ENCODE data around the gene KCTD18. TPM values are rescaled to one million over a fixed set of nuclear protein-coding genes. Genes with fewer than 3 reads are reported as not detected.
A peak's percentile ranks its signal among the peaks of the same experiment; 100 is the strongest.

The KCTD18 gene
- 1 to 10 TPM; 4.9 to 9.1 TPM for polyA plus RNA-seq

DNA sequence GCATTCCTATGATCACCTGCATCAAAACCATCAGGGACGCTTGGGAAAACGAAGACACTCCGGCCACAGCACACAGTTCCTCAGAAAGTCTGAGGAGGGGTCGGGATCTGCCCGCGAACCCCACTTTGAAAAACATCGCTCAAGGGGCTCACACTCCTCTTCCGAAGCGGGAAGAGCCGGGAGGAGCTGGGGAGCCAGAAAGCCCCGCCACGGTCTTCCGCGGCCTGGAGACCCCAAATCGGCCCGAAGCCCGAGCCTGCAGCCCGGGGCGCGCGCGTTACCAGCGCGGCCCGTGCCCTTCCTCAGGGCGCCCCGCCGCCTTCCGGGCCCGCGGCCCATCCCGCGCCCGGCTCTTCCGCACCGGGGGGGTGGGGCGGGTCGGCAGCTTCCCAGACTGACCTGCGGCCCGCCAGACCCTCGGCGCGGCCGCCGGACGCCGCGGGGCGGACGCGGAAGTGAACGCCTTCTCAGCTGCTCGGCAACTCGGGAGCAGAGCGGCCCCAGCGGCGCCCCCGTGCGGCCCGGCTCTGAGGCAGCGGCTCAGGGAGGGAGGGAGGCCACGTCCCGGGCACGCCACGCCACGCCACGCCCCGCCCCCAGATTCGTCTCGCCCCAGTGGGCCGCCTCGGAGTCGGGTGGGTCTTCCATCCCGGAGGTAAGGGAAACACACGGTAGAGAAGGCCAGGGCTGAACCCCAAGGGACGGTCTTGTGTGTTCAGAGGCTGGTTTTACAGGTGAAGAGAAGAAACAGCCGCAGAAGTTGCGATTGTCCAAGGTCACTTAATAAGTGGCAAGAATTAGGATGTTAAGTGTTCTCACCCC is at the start of gene KCTD18:
TSS of gene KCTD18 (minus strand) at position 457 of the 822 bp plus-strand sequence. CDS start 3,052 bp downstream, outside the sequence.
- 1% methylated on average over 59 to 78 of the region's 78 CpGs for WGBS, 2 donors

DNA sequence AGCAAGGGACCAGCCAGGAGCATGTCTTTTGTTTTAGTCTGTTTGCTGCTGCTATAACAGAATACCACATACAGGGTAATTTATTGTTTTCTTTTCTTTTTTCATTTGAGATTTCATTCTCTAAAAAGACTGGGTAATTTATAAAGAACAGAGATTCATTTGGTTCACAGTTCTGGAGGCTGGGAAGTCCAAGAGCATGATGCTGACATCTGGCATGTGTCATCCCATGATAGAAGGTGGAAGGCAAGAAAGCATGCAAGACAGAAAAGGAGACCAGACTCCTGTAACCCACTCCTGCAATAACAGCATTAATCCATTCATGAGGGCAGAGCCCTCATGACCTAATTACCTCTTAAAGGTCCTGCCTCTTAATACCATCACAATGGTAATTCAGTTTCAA is 30.9 kb upstream of the KCTD18 start:
- H3K4me1 ChIP-seq (ENCODE audit: control insufficient read depth in 2 of 2, insufficient read depth in 2 of 2, low read length in 1 of 2): no peaks in the 10 kb centered on the region
- no peaks in the 10 kb centered on the region for H3K9me3 ChIP-seq (ENCODE audit: control insufficient read depth in 2 of 2, insufficient read depth in 1 of 2, low read depth in 1 of 2, low read length in 1 of 2)
- H3K4me3 ChIP-seq (ENCODE audit: low read depth in 1 of 2, low read length in 2 of 2): no peak overlapping the region
- H3K36me3 ChIP-seq (ENCODE audit: control insufficient read depth in 2 of 2, insufficient read depth in 2 of 2, low read length in 1 of 2): peaks cover 0 to 2% of the 10 kb centered on the region in 2 donors
- H3K27me3 ChIP-seq (ENCODE audit: control insufficient read depth in 1 of 2, insufficient read depth in 2 of 2, low read length in 2 of 2): no peaks in the 10 kb centered on the region
- H3K27ac ChIP-seq (ENCODE audit: low read depth in 2 of 2, low read length in 1 of 2): no peak overlapping the region

More for the DNA sequence above, at the start of gene KCTD18:
- Histone ChIP-seq H3K4me3 (ENCODE audit: low read depth in 1 of 2, low read length in 2 of 2) (peak within 1 kb of the TSS; percentile 79 to 88), H3K27me3 (ENCODE audit: control insufficient read depth in 1 of 2, insufficient read depth in 2 of 2, low read length in 2 of 2) (no peaks in the 10 kb centered on the region), H3K4me1 (ENCODE audit: control insufficient read depth in 2 of 2, insufficient read depth in 2 of 2, low read length in 1 of 2) (peaks cover 0 to 2% of the 10 kb centered on the region in 2 donors), H3K36me3 (ENCODE audit: control insufficient read depth in 2 of 2, insufficient read depth in 2 of 2, low read length in 1 of 2) (no peaks in the 10 kb centered on the region), H3K9me3 (ENCODE audit: control insufficient read depth in 2 of 2, insufficient read depth in 1 of 2, low read depth in 1 of 2, low read length in 1 of 2) (no peaks in the 10 kb centered on the region), H3K27ac (ENCODE audit: low read depth in 2 of 2, low read length in 1 of 2) (peak within 1 kb of the TSS; percentile 76 to 79)

- WGBS, 2 donors: 89 to 93% methylated on average over 1 of the region's 1 CpG
- no peak overlapping the region for H3K27ac ChIP-seq (ENCODE audit: low read depth in 2 of 2, low read length in 1 of 2)
These were observed 28.3 kb upstream of the KCTD18 start for GRCh38 chr2:200538139-200538538.

GRCh38 chr2:200534572-200534971 is 24.7 kb upstream of the KCTD18 start:
- no peak overlapping the region for H3K4me3 ChIP-seq (ENCODE audit: low read depth in 1 of 2, low read length in 2 of 2)
- H3K36me3 ChIP-seq (ENCODE audit: control insufficient read depth in 2 of 2, insufficient read depth in 2 of 2, low read length in 1 of 2): no peaks in the 10 kb centered on the region
- H3K27ac ChIP-seq (ENCODE audit: low read depth in 2 of 2, low read length in 1 of 2): no peak overlapping the region
- H3K4me1 ChIP-seq (ENCODE audit: control insufficient read depth in 2 of 2, insufficient read depth in 2 of 2, low read length in 1 of 2): no peaks in the 10 kb centered on the region
- H3K27me3 ChIP-seq (ENCODE audit: control insufficient read depth in 1 of 2, insufficient read depth in 2 of 2, low read length in 2 of 2): no peaks in the 10 kb centered on the region
- H3K9me3 ChIP-seq (ENCODE audit: control insufficient read depth in 2 of 2, insufficient read depth in 1 of 2, low read depth in 1 of 2, low read length in 1 of 2): no peaks in the 10 kb centered on the region

More at GRCh38 chr2:200538139-200538538, 28.3 kb upstream of the KCTD18 start:
- H3K36me3 ChIP-seq (ENCODE audit: control insufficient read depth in 2 of 2, insufficient read depth in 2 of 2, low read length in 1 of 2): peaks cover 0 to 2% of the 10 kb centered on the region in 2 donors
- no peaks in the 10 kb centered on the region for H3K27me3 ChIP-seq (ENCODE audit: control insufficient read depth in 1 of 2, insufficient read depth in 2 of 2, low read length in 2 of 2)
- H3K4me1 ChIP-seq (ENCODE audit: control insufficient read depth in 2 of 2, insufficient read depth in 2 of 2, low read length in 1 of 2): no peaks in the 10 kb centered on the region
- H3K9me3 ChIP-seq (ENCODE audit: control insufficient read depth in 2 of 2, insufficient read depth in 1 of 2, low read depth in 1 of 2, low read length in 1 of 2): no peaks in the 10 kb centered on the region
- H3K4me3 ChIP-seq (ENCODE audit: low read depth in 1 of 2, low read length in 2 of 2): no peak overlapping the region

DNA sequence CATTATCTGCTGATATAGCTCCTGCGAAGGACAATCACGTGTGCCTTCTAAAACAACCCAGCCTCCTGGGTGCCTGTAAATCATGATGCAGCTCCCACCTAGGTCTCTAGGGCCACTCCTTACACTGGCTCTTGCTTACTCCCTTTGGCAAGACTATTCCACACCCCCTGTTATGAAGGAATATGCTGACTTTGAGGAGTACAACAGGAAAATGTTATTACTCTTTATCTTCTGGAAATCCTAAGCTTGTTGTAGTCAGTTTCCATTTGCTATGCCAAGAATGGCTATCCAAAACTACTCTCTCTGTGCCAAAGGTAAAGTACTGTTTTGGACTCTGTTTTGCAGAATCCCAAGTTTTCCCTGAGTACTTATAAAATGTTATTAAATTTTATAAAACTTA is 23.9 kb upstream of the KCTD18 start:
- no peaks in the 10 kb centered on the region for H3K27me3 ChIP-seq (ENCODE audit: control insufficient read depth in 1 of 2, insufficient read depth in 2 of 2, low read length in 2 of 2)
- no peak overlapping the region for H3K27ac ChIP-seq (ENCODE audit: low read depth in 2 of 2, low read length in 1 of 2)
- H3K36me3 ChIP-seq (ENCODE audit: control insufficient read depth in 2 of 2, insufficient read depth in 2 of 2, low read length in 1 of 2): no peaks in the 10 kb centered on the region
- no peaks in the 10 kb centered on the region for H3K4me1 ChIP-seq (ENCODE audit: control insufficient read depth in 2 of 2, insufficient read depth in 2 of 2, low read length in 1 of 2)
- H3K4me3 ChIP-seq (ENCODE audit: low read depth in 1 of 2, low read length in 2 of 2): no peak overlapping the region
- H3K9me3 ChIP-seq (ENCODE audit: control insufficient read depth in 2 of 2, insufficient read depth in 1 of 2, low read depth in 1 of 2, low read length in 1 of 2): no peaks in the 10 kb centered on the region
- WGBS, 2 donors: 88 to 94% methylated on average over 2 of the region's 2 CpGs

DNA sequence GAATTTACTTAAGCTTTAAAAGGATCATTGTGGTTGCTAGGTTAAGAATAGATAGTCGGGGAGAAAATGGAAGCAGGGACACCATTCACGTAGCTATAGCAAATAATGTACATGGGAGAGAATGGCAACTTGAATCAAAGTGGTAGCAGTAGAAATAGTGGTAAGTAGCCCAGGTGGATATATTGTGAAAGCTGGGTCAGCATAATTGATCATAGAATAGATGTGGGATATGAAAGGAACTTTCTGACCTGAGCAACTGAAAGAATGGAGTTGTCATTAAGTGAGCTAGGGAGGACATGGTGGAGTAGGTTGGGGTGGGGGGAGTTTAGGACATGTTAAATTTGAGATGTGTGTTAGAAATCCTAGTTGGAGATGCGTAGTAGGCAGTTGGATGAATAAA is 18.4 kb upstream of the KCTD18 start:
- Histone ChIP-seq H3K4me3 (ENCODE audit: low read depth in 1 of 2, low read length in 2 of 2) (no peak overlapping the region), H3K27me3 (ENCODE audit: control insufficient read depth in 1 of 2, insufficient read depth in 2 of 2, low read length in 2 of 2) (no peaks in the 10 kb centered on the region), H3K27ac (ENCODE audit: low read depth in 2 of 2, low read length in 1 of 2) (no peak overlapping the region), H3K9me3 (ENCODE audit: control insufficient read depth in 2 of 2, insufficient read depth in 1 of 2, low read depth in 1 of 2, low read length in 1 of 2) (no peaks in the 10 kb centered on the region), H3K4me1 (ENCODE audit: control insufficient read depth in 2 of 2, insufficient read depth in 2 of 2, low read length in 1 of 2) (peaks cover 0 to 2% of the 10 kb centered on the region in 2 donors), H3K36me3 (ENCODE audit: control insufficient read depth in 2 of 2, insufficient read depth in 2 of 2, low read length in 1 of 2) (no peaks in the 10 kb centered on the region)
- WGBS, 2 donors: 82 to 84% methylated on average over 3 of the region's 3 CpGs

DNA sequence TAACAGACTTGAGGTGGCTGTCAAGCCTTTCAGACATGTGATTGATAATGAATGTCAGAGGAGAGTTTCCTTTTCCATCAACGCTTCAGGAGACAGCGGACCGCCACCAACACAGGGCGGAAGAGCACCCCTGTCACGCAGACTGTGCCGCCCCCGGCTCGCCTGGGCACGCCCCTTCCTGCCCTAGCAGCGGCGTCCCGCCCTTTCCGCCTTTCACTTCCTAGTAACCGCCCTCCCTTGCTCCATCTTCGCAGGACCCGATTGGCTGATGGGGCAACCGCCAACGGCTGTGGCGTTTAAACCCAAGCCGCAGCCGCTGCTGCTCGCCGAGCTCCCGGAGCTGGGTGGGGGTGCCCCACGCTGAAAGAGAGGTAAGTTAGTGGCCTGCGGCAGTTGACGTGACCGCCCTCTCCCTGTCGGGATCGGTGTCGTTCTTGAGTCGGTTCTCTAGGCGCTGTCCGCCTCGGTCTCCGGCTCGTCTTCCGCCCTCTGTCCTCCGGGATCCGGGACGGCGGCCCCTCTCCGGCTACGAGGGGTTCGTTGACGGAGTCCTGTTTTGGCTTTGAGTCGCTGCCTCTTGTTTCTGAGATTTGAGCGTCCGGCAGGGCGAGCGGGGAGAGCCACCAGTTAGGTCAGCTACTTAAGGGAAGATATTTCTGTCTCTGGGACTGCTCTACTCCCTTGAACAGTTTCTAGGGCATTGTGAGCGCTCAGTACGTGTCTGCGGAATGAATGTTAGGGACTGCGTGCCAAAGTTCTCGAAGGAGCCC is 16.2 kb upstream of the KCTD18 start, which contains the start of gene SGO2:
TSS of gene SGO2 (plus strand) at position 326 of the 770 bp plus-strand sequence. CDS start 6,769 bp downstream, outside the sequence.
- peaks cover 0 to 2% of the 10 kb centered on the region in 2 donors for H3K4me1 ChIP-seq (ENCODE audit: control insufficient read depth in 2 of 2, insufficient read depth in 2 of 2, low read length in 1 of 2)
- no peaks in the 10 kb centered on the region for H3K27me3 ChIP-seq (ENCODE audit: control insufficient read depth in 1 of 2, insufficient read depth in 2 of 2, low read length in 2 of 2)
- 0% methylated on average over 56 of the region's 56 CpGs for WGBS, 2 donors
- no peaks in the 10 kb centered on the region for H3K9me3 ChIP-seq (ENCODE audit: control insufficient read depth in 2 of 2, insufficient read depth in 1 of 2, low read depth in 1 of 2, low read length in 1 of 2)
- peak within 1 kb of the TSS; percentile 76 to 82 for H3K4me3 ChIP-seq (ENCODE audit: low read depth in 1 of 2, low read length in 2 of 2)
- H3K36me3 ChIP-seq (ENCODE audit: control insufficient read depth in 2 of 2, insufficient read depth in 2 of 2, low read length in 1 of 2): no peaks in the 10 kb centered on the region
- H3K27ac ChIP-seq (ENCODE audit: low read depth in 2 of 2, low read length in 1 of 2): peak within 1 kb of the TSS in 1 of 2 donors; percentile 63

- no peaks in the 10 kb centered on the region for H3K9me3 ChIP-seq (ENCODE audit: control insufficient read depth in 2 of 2, insufficient read depth in 1 of 2, low read depth in 1 of 2, low read length in 1 of 2)
- no peaks in the 10 kb centered on the region for H3K27me3 ChIP-seq (ENCODE audit: control insufficient read depth in 1 of 2, insufficient read depth in 2 of 2, low read length in 2 of 2)
- peak overlapping the region in 1 of 2 donors; percentile 63 for H3K27ac ChIP-seq (ENCODE audit: low read depth in 2 of 2, low read length in 1 of 2)
- peaks cover 0 to 2% of the 10 kb centered on the region in 2 donors for H3K4me1 ChIP-seq (ENCODE audit: control insufficient read depth in 2 of 2, insufficient read depth in 2 of 2, low read length in 1 of 2)
- H3K4me3 ChIP-seq (ENCODE audit: low read depth in 1 of 2, low read length in 2 of 2): peak overlapping the region; percentile 76 to 82
- no peaks in the 10 kb centered on the region for H3K36me3 ChIP-seq (ENCODE audit: control insufficient read depth in 2 of 2, insufficient read depth in 2 of 2, low read length in 1 of 2)
- 17 to 24% methylated on average over 7 of the region's 7 CpGs for WGBS, 2 donors
These were observed 15.6 kb upstream of the KCTD18 start for GRCh38 chr2:200525551-200525881.

GRCh38 chr2:200525066-200525465 is 15.2 kb upstream of the KCTD18 start:
- no peaks in the 10 kb centered on the region for H3K27me3 ChIP-seq (ENCODE audit: control insufficient read depth in 1 of 2, insufficient read depth in 2 of 2, low read length in 2 of 2)
- no peaks in the 10 kb centered on the region for H3K9me3 ChIP-seq (ENCODE audit: control insufficient read depth in 2 of 2, insufficient read depth in 1 of 2, low read depth in 1 of 2, low read length in 1 of 2)
- H3K4me3 ChIP-seq (ENCODE audit: low read depth in 1 of 2, low read length in 2 of 2): no peak overlapping the region
- H3K36me3 ChIP-seq (ENCODE audit: control insufficient read depth in 2 of 2, insufficient read depth in 2 of 2, low read length in 1 of 2): no peaks in the 10 kb centered on the region
- H3K27ac ChIP-seq (ENCODE audit: low read depth in 2 of 2, low read length in 1 of 2): no peak overlapping the region
- 60 to 67% methylated on average over 2 of the region's 2 CpGs for WGBS, 2 donors
- peaks cover 0 to 2% of the 10 kb centered on the region in 2 donors for H3K4me1 ChIP-seq (ENCODE audit: control insufficient read depth in 2 of 2, insufficient read depth in 2 of 2, low read length in 1 of 2)
